MCF 10A (cell line): Measurements from ENCODE around the gene CCDC92B. TPM values are rescaled to one million over a fixed set of nuclear protein-coding genes. Genes with fewer than 3 reads are reported as not detected.

Source experiments
- BruUV-seq: library from RNA; stranded (reverse); fragments of 400-500 nt; replicated peaks from 2 replicates; lab custom pipeline; 2021; lab: Mats Ljungman, UMichigan
- CTCF ChIA-PET: fragments of 300-600 bp; sonication (Branson Sonifier 250); formaldehyde crosslinking; extraction: SDS; loops from one replicate; lab custom pipeline; 2021; ENCODE audit warnings: antibody characterized with exemption, inconsistent platforms; lab: Yijun Ruan, JAX
- POLR2A ChIA-PET: fragments of 300-600, 350-650 bp; sonication (Branson Sonifier 250); formaldehyde crosslinking; extraction: SDS; loops from one replicate; lab custom pipeline; 2020; ENCODE audit warnings: antibody characterized with exemption, inconsistent platforms; lab: Yijun Ruan, JAX
- DNase-seq: peaks from one replicate; pipeline ENCODE4 v3.0.0-alpha.2; 2018; ENCODE audit not compliant: unreplicated experiment
- H3K27ac Mint-ChIP-seq: one replicate; pipeline ENCODE4 v1.8.0; 2022; ENCODE audit warnings: mild to moderate bottlenecking, low read depth, mixed read lengths; ENCODE audit not compliant: unreplicated experiment
- H3K27me3 Mint-ChIP-seq: one replicate; pipeline ENCODE4 v1.8.0; 2022; ENCODE audit warnings: mixed read lengths; ENCODE audit not compliant: insufficient read depth, unreplicated experiment
- H3K36me3 Mint-ChIP-seq: one replicate; pipeline ENCODE4 v1.8.0; 2022; ENCODE audit warnings: mild to moderate bottlenecking, moderate library complexity, mixed read lengths; ENCODE audit not compliant: insufficient read depth, unreplicated experiment
- H3K4me1 Mint-ChIP-seq: one replicate; pipeline ENCODE4 v1.8.0; 2022; ENCODE audit warnings: mixed read lengths; ENCODE audit not compliant: insufficient read depth, unreplicated experiment
- H3K4me3 Mint-ChIP-seq: one replicate; pipeline ENCODE4 v1.8.0; 2022; ENCODE audit warnings: mild to moderate bottlenecking, moderate library complexity, mixed read lengths; ENCODE audit not compliant: unreplicated experiment
- H3K9me3 Mint-ChIP-seq: one replicate; pipeline ENCODE4 v1.8.0; 2022; ENCODE audit warnings: mixed read lengths; ENCODE audit not compliant: unreplicated experiment
- CTCF ChIP-seq: fragments of 200-600 bp; IDR thresholded peaks from one replicate; pipeline ENCODE4 v1.8.0; 2022; ENCODE audit warnings: antibody characterized with exemption, mild to moderate bottlenecking; ENCODE audit not compliant: unreplicated experiment
- intact Hi-C: fragments of 100-400 bp; cut with micrococcal nuclease; formaldehyde crosslinking; loops from 2 replicates; pipeline ENCODE4 v1.14.1; 2022
- total RNA-seq: library from RNA; stranded (reverse); gene quantifications from 2 replicates; pipeline ENCODE4 v1.2.3, GENCODE V29; 2022

Gene CCDC92B
- total RNA-seq, 1 experiment from 2014 or later: not detected

DNA sequence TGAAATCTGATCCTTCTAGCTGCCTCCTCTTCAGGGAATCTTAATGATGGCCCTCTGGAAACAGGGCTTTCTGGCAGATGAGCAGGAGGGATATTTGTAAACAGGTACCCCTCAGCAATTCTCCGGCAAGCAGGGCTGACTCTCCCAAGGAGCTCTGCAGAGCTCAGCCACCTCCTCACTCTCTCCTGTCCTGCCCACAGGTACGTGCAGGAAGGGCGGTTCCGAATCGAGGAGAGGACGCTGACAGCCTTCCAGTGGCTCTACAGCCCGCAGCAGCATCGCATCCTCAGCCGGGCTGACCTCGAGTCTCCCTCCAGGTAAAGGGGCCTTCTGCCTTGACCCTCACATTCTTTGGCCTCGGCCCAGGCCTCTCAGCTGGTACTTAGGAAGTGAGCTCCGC lies 20.7 kb upstream of the CCDC92B start:
- no TSS peak for BruUV-seq
- Mint-ChIP-seq H3K27me3 (peaks cover 19% of the 10 kb centered on the region), H3K4me3 (no peak overlapping the region), H3K4me1 (no peaks in the 10 kb centered on the region), H3K27ac (no peak overlapping the region), H3K9me3 (no peaks in the 10 kb centered on the region), H3K36me3 (no peaks in the 10 kb centered on the region)
- intact Hi-C loops: no loop called here
- TF ChIP-seq CTCF: no peak
- no peak for DNase-seq
- POLR2A ChIA-PET: no interaction called here
- CTCF ChIA-PET: no interaction called here

DNA sequence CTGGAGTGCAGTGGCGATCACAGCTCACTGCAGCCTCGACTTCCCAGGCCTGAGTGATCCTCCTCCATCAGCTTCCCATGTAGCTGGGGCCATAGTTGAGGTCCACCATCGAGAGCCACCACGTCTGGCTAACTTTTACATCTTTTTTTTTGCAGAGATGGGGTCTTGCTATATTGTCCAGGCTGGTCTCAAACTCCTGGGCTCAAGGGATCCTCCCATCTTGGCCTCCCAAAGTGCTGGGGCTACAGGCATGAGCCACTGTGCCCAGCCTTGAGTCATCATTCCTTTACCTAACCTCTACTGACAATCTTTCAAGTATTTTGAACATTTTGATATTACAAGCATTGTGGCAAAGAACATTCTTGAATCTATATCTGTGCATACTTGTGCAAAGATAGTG lies 9.4 kb upstream of the CCDC92B start:
- no TSS peak for BruUV-seq
- ChIA-PET CTCF (interaction anchor here (0.6 kb wide), 2 partner anchors 169 to 1822 kb away, joined by 3 read pairs; no protein-coding TSS in a partner anchor), POLR2A (no interaction called here)
- H3K4me3 Mint-ChIP-seq: no peak overlapping the region
- no peak for TF ChIP-seq CTCF
- no peak overlapping the region for H3K27ac Mint-ChIP-seq
- no peak for DNase-seq
- H3K9me3 Mint-ChIP-seq: no peaks in the 10 kb centered on the region
- H3K4me1 Mint-ChIP-seq: no peaks in the 10 kb centered on the region
- no peaks in the 10 kb centered on the region for H3K36me3 Mint-ChIP-seq
- intact Hi-C loops: no loop called here
- H3K27me3 Mint-ChIP-seq: peaks cover 32% of the 10 kb centered on the region

DNA sequence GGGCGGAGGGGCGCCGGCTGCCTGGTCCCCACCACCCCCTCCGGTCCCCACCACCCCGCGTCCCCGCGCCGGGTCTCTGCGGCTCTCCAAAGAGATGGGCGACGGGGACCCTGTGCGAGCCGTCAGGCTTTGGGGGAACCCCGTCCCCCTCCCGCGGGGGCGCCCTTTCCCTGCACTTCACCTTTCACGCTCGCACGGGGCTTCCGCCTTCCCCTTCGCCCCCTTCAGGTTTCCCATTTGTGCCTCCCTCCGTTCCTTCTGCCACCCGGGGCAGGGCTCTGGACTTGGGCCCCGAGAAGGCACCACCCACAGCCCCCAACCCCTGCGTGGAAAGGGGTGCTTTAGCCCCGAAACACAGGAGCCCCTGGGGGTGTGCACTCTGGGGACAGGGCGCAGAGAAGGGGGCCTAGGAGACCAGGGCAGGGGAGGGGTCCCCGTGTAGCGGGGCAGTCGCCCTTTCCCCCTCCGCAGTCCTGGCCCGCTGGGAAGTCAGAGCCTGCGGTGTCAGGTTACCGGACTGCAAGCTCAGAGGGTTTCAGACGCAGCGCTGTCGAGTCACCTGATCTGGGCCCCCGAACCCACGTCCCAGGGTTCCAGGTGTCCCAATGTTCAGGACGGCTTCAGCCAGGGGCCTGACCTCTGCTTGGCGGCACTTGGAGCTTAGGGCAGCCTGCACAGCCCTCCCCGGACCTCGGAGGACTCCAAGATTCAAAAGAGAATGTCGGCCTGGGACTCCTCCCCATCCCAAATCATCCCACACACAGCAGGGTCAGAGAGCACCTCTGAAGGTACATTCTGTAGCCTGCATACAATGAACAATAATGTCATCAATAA lies 6.7 kb upstream of the CCDC92B start:
- ChIA-PET CTCF (interaction anchor here (0.6 kb wide), 1 partner anchor 35 kb away, joined by 3 read pairs; no protein-coding TSS in a partner anchor), POLR2A (interaction anchor here (1.0 kb wide), 1 partner anchor 219 kb away, joined by 3 read pairs; no protein-coding TSS in a partner anchor)
- no TSS peak for BruUV-seq
- H3K9me3 Mint-ChIP-seq: no peaks in the 10 kb centered on the region
- no peaks in the 10 kb centered on the region for H3K4me1 Mint-ChIP-seq
- peaks cover 21% of the 10 kb centered on the region for H3K27me3 Mint-ChIP-seq
- no peak overlapping the region for H3K4me3 Mint-ChIP-seq
- intact Hi-C loops: no loop called here
- H3K27ac Mint-ChIP-seq: no peak overlapping the region
- no peaks in the 10 kb centered on the region for H3K36me3 Mint-ChIP-seq
- no peak for DNase-seq
- no peak for TF ChIP-seq CTCF

DNA sequence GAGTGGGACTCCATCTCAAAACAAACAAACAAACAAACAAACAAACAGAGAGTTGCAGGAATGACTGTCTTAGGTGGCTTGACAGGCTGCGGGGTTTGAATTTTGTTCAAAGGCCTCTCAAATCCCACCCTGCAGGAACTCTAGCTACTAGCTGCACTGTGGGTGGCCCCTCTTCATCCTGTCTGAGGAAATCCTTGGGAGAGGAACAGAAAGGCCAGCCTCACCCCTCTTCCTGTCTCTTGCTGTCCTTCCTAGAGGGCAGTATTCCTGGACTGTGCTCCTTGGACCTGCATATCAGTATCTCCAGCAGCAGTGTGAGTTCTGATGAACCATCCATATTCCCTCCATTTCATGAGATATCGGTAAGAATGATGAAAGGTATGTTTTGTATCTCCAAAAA lies 2.0 kb upstream of the CCDC92B start:
- POLR2A ChIA-PET: no interaction called here
- intact Hi-C loops: no loop called here

More for the DNA sequence above, 2.0 kb upstream of the CCDC92B start:
- Mint-ChIP-seq H3K4me1 (no peaks in the 10 kb centered on the region), H3K27me3 (peaks cover 30% of the 10 kb centered on the region), H3K36me3 (no peaks in the 10 kb centered on the region), H3K4me3 (no peak overlapping the region), H3K9me3 (no peaks in the 10 kb centered on the region), H3K27ac (no peak overlapping the region)
- no peak for DNase-seq
- CTCF ChIA-PET: interaction anchor here (0.6 to 1.0 kb wide), 2 partner anchors 15 to 1185 kb away, joined by 3 to 6 read pairs; no protein-coding TSS in a partner anchor
- no TSS peak for BruUV-seq
- no peak for TF ChIP-seq CTCF
